Measurements from ENCODE around the gene RNF103. TPM values are rescaled to one million over a fixed set of nuclear protein-coding genes. Genes with fewer than 3 reads are reported as not detected.

RNF103 gene
- total RNA-seq, 1 experiment from 2014 or later: 34.1 TPM

DNA sequence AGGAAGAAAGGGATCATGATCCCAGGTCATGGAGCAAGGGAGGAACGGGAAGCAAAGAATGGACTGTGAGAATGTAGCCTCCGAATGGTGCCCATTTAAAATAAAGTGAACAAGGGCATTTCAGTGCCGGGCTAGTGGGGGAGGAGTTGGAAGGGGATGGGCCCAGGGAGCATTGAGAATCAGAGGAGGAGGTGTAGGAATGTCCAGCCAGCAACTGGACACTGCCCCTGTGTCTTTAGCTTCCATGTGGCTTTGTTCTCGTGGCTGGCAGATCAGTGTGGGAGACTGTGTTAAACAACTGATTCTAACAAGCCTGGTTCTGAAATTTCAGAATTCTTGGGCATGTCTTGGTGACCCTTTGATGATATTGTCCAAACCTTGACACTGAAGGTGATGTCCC is 1.4 kb upstream of the RNF103 start:
- Mint-ChIP-seq H3K27ac (ENCODE audit: unreplicated experiment) (peak overlapping the region; percentile 66), H3K9me3 (ENCODE audit: low read depth, unreplicated experiment) (no peaks in the 10 kb centered on the region)
- intact Hi-C loops (cut with micrococcal nuclease; ENCODE audit: unreplicated experiment): no loop called here

DNA sequence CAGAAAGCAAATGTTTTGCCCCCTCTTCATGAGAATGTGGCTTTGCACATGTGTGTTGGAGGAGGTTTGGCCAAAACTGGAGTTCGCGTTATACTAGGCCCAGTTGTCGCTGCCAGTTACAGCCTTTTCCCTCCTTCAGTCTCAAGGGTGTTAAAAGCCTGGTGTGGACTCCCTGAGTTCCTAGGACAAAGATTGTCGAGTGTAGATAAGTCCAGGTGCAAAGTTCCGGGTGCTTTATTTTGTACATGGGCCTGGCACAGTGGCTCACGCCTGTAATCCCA is 542 bp upstream of the RNF103 start:
- CTCF ChIA-PET: no interaction called here
- Mint-ChIP-seq H3K36me3 (ENCODE audit: insufficient read depth, unreplicated experiment) (peaks cover 40% of the 10 kb centered on the region), H3K4me1 (ENCODE audit: low read depth, unreplicated experiment) (peaks cover 9% of the 10 kb centered on the region), H3K9me3 (ENCODE audit: low read depth, unreplicated experiment) (no peaks in the 10 kb centered on the region), H3K4me3 (ENCODE audit: low read depth, unreplicated experiment) (peak overlapping the region; percentile 92), H3K27me3 (ENCODE audit: unreplicated experiment) (no peaks in the 10 kb centered on the region), H3K27ac (ENCODE audit: unreplicated experiment) (peak overlapping the region; percentile 82)
- TF ChIP-seq, protein P1, sequence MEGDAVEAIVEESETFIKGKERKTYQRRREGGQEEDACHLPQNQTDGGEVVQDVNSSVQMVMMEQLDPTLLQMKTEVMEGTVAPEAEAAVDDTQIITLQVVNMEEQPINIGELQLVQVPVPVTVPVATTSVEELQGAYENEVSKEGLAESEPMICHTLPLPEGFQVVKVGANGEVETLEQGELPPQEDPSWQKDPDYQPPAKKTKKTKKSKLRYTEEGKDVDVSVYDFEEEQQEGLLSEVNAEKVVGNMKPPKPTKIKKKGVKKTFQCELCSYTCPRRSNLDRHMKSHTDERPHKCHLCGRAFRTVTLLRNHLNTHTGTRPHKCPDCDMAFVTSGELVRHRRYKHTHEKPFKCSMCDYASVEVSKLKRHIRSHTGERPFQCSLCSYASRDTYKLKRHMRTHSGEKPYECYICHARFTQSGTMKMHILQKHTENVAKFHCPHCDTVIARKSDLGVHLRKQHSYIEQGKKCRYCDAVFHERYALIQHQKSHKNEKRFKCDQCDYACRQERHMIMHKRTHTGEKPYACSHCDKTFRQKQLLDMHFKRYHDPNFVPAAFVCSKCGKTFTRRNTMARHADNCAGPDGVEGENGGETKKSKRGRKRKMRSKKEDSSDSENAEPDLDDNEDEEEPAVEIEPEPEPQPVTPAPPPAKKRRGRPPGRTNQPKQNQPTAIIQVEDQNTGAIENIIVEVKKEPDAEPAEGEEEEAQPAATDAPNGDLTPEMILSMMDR (IDR thresholded peaks at IDR 0.05; ENCODE audit: unreplicated experiment): no peak
- intact Hi-C loops (cut with micrococcal nuclease; ENCODE audit: unreplicated experiment): no loop called here
- no peak for DNase-seq
- TSS peak; percentile 92 for BruUV-seq (replicated peaks)

More for the DNA sequence above, 1.4 kb upstream of the RNF103 start:
- BruUV-seq (replicated peaks): no TSS peak
- peaks cover 34% of the 10 kb centered on the region for H3K36me3 Mint-ChIP-seq (ENCODE audit: insufficient read depth, unreplicated experiment)
- H3K4me1 Mint-ChIP-seq (ENCODE audit: low read depth, unreplicated experiment): peaks cover 9% of the 10 kb centered on the region
- TF ChIP-seq, protein P1 (IDR thresholded peaks at IDR 0.05; ENCODE audit: unreplicated experiment): no peak
- no peak overlapping the region for H3K4me3 Mint-ChIP-seq (ENCODE audit: low read depth, unreplicated experiment)
- H3K27me3 Mint-ChIP-seq (ENCODE audit: unreplicated experiment): no peaks in the 10 kb centered on the region
- no peak for DNase-seq
- CTCF ChIA-PET: no interaction called here

DNA sequence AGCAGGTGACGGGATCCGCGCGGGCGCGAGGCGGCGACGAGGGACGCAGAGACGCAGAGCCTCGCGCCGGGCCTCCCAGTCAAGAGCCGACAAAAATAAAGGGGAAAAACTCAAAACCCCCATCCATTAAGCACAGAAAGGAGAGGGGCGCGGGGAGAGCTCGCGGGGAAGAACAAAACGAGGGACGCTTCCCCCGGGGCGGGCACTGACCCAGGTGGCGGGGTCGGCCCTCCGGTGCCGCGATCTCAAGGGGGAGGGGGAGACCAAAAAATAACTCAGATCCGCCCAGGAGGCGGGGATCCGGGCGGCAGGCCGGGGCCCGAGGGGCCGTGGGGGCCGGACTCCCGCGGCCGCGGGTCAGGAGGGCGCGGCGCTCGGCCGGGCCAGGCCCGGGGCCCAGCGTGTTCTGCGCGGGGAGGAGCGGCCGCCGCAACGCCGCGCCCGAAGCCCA is 597 bp downstream of the RNF103 start:
- CTCF ChIA-PET: interaction anchor here (0.5 to 1.7 kb wide), 4 partner anchors 25 to 125 kb away, joined by 3 to 4 read pairs (median 3); no protein-coding TSS in a partner anchor
- Mint-ChIP-seq H3K27me3 (ENCODE audit: unreplicated experiment) (no peaks in the 10 kb centered on the region), H3K36me3 (ENCODE audit: insufficient read depth, unreplicated experiment) (peaks cover 40% of the 10 kb centered on the region), H3K4me1 (ENCODE audit: low read depth, unreplicated experiment) (peaks cover 3% of the 10 kb centered on the region), H3K4me3 (ENCODE audit: low read depth, unreplicated experiment) (peak overlapping the region; percentile 92), H3K27ac (ENCODE audit: unreplicated experiment) (peak overlapping the region; percentile 95), H3K9me3 (ENCODE audit: low read depth, unreplicated experiment) (no peaks in the 10 kb centered on the region)
- DNase-seq: peak; percentile 58
- BruUV-seq (replicated peaks): no TSS peak
- TF ChIP-seq, protein P1 (IDR thresholded peaks at IDR 0.05; ENCODE audit: unreplicated experiment): no peak
- intact Hi-C loops (cut with micrococcal nuclease; ENCODE audit: unreplicated experiment): no loop called here

DNA sequence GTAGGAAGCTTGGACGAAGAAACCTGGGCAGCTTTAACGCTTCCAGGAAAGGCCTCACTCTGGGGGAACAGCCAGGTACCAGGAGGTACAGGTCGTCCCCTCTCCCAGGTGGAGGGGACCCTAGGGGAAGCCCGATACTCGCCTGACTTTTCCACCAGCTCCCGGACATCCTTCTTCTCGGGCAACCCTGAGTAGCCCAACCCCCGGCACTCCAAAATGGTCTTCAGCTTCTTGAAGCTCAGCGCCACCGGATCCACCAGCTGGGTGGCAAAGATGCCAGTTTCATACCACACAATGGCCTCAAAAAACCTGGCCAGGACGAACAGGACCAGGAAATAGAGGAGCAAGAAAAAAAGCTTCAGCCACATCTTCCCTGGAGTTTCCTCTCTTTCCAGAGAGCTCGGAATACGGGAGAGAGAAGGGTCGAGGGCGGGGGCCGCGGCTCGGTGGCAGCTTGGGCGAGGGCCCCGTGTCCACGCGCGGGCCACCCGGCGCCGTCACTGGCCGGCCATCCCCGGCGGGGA is 1.1 kb downstream of the RNF103 start:
- no peaks in the 10 kb centered on the region for H3K27me3 Mint-ChIP-seq (ENCODE audit: unreplicated experiment)
- no peaks in the 10 kb centered on the region for H3K4me1 Mint-ChIP-seq (ENCODE audit: low read depth, unreplicated experiment)
- intact Hi-C loops (cut with micrococcal nuclease; ENCODE audit: unreplicated experiment): no loop called here
- no peaks in the 10 kb centered on the region for H3K9me3 Mint-ChIP-seq (ENCODE audit: low read depth, unreplicated experiment)
- CTCF ChIA-PET: interaction anchor here (0.5 to 1.7 kb wide), 4 partner anchors 24 to 125 kb away, joined by 3 to 4 read pairs (median 3); no protein-coding TSS in a partner anchor
- BruUV-seq (replicated peaks): no TSS peak
- H3K27ac Mint-ChIP-seq (ENCODE audit: unreplicated experiment): peak overlapping the region; percentile 95
- H3K4me3 Mint-ChIP-seq (ENCODE audit: low read depth, unreplicated experiment): peak overlapping the region; percentile 92
- H3K36me3 Mint-ChIP-seq (ENCODE audit: insufficient read depth, unreplicated experiment): peaks cover 40% of the 10 kb centered on the region
- no peak for DNase-seq
- TF ChIP-seq, protein P1 (IDR thresholded peaks at IDR 0.05; ENCODE audit: unreplicated experiment): no peak

All from Calu3 (cell line).